Stromal cell of bone marrow (primary cell): ENCODE data around the gene EFEMP1.

Source experiments
- DNase-seq: peaks from one replicate; pipeline ENCODE4 v3.0.0-alpha.2; 2012; ENCODE audit warnings: low read depth

EFEMP1 gene

GRCh38 chr2:55898386-55899040 is 25.1 kb downstream of the EFEMP1 start:
- no peak for DNase-seq

DNA sequence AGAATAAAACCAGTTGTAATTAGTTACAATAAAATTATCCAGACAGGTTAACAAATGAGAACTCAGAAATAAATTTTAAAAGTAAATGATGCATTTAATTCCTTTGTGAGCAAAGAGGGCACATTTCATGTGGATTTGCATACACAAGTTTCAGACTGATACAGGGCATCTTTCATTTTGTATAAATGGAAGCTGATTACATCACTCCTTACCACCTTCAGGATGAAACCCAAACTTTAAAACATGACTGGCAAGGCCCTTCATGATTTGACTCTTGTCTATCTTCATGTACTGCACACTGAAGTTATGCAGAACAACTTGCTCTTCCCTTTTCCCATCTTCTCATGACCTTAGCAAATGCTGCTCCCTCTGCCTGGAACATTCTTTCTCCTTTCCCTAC is 26.9 kb downstream of the EFEMP1 start:
- DNase-seq = no peak

DNA sequence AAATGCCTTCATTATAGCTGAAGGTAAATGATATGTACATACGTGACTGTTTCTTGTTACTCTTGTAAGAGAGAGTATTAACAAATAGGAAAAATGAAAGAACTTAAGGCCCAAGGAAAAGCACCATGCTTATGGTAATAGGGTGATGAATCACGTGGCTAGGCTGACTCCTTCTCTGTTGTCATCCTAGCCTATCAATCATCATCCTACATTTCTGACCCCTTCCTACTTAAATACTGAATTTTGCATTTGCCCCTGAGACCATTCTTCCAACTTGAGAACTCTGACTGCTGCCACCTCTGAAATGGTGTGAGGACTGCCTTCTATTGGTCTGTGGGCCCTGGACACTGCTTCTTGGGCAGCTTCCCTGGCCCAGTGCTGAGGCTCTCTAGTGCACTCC is 28.9 kb downstream of the EFEMP1 start:
- DNase-seq = no peak

DNA sequence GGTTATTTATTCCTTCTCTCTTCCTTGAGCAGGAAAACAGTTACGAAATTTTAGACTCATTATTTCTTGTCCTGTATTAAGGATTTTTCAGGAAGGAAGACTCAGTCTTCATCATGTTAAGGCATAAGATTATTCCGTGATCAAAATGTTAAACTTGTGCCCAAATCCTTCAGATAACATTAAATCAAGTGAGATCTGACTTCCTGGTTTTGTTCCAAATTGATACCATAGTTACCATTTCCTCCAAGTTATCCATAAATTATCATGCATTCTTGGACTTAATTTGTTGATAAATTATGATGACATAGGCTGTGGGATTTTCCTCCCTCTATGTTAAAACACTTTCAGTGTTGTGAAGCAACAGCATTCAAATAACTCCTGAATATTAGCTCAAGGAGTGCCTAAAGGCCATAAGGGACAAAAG is 31.9 kb downstream of the EFEMP1 start:
- no peak for DNase-seq

GRCh38 chr2:55888936-55889335 is 34.6 kb downstream of the EFEMP1 start:
- peak; percentile 85 for DNase-seq

DNA sequence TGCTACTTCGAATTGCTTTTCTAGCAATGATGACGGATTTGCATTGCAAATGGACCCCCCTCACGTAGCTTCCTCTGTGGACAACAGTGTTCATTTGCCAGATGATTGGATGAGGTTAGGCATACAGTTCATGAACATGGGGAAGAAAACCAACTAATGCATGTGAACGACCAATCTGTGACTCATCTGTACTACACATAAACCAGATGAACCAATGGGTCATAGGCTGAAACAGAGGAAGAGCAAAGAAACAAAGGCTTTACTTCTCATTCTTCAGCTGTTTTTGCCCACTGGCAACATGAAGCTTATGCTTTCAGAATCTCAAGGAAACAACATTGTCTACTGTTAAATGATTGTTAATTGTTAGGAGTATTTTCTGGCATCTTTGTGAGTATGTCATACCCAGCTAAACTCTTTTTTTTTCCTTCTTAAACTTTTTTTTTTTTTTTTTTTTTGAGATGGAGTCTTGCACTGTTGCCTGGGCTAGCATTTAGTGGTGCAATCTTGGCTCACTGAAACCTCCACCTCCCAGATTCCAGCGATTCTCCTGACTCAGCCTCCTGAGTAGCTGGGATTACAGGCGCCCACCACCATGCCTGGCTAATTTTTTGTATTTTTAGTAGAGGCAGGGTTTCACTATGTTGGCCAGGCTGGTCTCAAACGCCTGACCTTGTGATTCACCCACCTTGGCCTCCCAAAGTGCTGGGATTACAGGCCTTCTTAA is 35.5 kb downstream of the EFEMP1 start:
- peak; percentile 74 for DNase-seq

- no peak for DNase-seq
These were observed 36.2 kb downstream of the EFEMP1 start for GRCh38 chr2:55887351-55887750.

DNA sequence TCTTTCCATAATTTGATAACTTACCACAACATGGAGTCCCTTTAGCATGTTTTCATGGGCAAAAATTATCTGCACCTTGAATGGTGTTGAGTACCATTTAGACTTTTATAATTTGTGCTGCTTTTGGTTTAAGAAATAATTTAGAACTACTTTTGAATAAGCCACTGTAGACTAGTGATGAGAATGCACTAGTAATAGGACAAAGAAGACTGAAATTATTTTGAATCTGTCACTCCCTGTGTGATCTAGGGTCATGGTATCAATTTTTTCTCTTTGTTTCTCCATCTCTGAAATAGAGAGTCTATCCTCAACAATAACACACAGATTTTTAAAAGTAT is 37.7 kb downstream of the EFEMP1 start:
- DNase-seq = no peak

- DNase-seq = peak; percentile 92
These were observed 38.2 kb downstream of the EFEMP1 start for GRCh38 chr2:55885127-55885943.

GRCh38 chr2:55883829-55884228 is 39.8 kb downstream of the EFEMP1 start:
- no peak for DNase-seq

DNA sequence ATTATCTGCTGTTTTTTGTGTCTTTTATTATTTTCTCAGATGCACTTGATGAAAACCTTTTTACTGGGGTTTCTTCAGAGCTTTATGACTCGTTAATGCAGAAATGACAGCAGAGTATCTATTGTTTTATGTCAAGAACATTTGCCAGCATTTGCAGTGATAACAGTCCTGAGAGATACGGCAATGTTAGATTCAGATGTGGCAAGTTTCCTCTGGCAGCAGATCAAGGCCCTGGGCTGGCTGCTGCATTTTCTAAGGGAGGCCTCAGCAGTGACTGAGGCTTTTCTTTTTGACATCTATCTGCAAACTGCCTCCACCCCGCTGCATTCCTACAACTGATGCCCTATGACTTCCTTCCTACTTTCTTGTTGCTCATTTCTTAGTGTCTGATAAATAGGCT is 40.2 kb downstream of the EFEMP1 start:
- no peak for DNase-seq

DNA sequence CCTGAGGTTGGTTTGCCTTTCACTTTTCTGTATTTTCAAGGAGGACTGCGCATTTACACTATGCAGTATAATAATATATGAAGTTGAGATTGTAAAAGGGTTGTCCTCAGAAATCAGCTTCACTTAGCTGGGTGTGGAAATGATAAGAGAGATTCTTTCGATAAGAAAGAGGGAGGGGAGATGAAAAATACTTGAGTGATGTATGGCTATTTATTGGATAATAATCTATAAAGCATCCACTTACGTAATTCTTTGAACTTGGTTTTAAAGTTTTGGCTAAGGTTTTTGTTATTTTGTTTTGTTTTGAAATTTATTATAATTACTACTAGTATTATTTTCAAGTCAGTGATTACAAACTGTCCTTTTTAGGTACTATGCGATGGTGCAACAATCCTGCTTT is 40.6 kb downstream of the EFEMP1 start:
- DNase-seq = no peak

- DNase-seq = no peak
These were observed 43.0 kb downstream of the EFEMP1 start for GRCh38 chr2:55880416-55881143.

DNA sequence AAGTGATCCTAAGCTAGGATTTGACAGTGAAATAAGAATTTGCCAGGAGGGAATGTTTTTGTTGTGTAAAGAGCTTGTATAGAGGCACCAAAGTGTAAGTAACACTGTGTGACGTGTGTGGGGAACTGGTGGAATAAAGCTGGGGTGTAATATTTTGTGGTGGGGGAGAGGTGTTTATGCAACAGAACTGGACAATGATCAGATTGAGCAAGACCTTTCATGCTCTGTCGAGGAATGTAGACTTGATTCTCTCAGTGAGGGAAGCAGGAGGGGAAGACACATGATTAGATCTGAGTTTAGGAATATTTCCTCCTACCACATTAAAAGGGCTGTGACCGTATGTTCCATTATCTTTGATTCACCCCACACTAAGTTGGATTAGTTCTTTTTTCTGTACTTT is 43.6 kb downstream of the EFEMP1 start:
- DNase-seq = no peak

DNA sequence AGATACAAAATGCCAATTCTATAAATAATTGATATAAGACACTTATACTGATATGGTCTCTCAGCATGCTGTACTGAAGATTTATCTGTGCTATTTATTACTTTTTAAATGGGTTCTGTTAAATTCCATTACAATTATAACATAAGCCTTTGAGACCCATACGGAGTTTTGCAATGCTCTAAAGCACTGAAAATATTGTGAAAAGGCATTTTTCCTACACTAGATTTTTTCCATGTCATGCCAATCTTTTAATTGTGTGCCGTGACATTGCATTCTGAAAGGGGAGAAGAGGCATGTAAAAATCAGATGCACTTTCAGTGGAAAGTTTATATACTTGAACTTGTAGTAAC is 46.5 kb downstream of the EFEMP1 start:
- DNase-seq = peak; percentile 54

GRCh38 chr2:55876429-55877086 is 47.0 kb downstream of the EFEMP1 start:
- no peak for DNase-seq

DNA sequence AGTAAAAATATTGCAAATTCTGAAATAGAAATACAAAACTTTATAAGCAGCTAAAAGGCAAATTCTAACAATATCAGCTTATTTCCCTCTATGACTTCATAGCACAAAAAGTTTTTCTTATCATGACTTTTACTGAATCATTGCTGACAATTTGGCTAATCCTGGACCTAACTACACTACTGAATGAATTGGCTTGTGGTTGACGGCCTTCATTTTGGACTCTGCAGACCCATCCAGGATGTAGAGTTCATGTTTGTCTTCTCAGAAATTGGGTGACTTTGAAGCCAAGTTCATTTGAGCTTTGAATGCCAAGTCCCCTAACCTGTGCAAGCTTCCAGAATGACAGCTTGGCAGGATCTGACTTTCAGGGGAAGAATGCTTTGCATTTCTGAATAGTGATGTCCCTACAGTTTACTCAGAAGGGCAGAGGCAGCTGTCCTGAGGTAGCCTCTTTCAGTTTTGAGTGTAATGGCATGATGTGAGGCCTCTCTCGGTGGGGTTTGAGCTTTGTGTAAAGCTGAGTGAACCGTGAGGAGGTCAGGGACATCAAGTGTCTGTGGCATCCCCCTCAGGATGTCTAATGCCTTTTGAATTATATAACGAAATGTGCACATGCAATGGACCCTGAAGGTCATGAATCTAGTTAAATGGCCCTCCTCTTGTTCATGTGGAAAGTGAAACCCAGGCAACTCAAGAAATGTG is 48.0 kb downstream of the EFEMP1 start:
- DNase-seq = peak; percentile 55

DNA sequence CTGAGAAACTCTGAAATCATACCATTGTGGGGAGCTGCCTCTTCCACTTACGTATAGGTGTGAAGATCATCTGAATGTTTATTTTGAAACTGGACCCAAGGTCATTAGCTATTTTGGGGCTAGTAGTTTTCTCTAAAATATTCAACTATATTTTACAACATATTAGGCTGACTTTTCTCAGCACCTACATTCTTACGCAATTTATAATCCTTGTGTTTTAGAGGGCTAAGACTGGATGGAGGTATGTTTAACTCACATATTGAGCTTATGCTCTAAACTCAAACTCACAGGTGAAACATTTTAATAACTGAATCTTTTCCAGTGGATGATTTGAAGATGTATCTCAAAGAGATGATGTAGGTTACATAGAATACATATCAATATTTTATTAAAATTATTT is 49.2 kb downstream of the EFEMP1 start:
- DNase-seq = no peak

- DNase-seq = no peak
These were observed 51.9 kb downstream of the EFEMP1 start for GRCh38 chr2:55871637-55872036.

GRCh38 chr2:55869637-55870325 is 53.8 kb downstream of the EFEMP1 start:
- peak; percentile 89 for DNase-seq
